Left lung (tissue), 10 donors: ENCODE results near the gene NEURL1. TPM values are rescaled to one million over a fixed set of nuclear protein-coding genes. Genes with fewer than 3 reads are reported as not detected.

Source experiments
- ATAC-seq: fragments of 200-7000 bp; cut with Tn5 transposase; one replicate; pipeline ENCODE4 v1.9.1; 2020; ENCODE audit warnings: moderate library complexity
- DNase-seq, 4 donors: peaks; one replicate each; pipeline ENCODE4 v3.0.0-alpha.2; 2013 to 2020
- H3K27ac ChIP-seq, 2 donors: fragments of 200-600 bp; sonication (generic) in 1 of 2; one replicate each; pipeline versions ENCODE4 v1.5.0 to v1.8.0; 2020 to 2021
- H3K27me3 ChIP-seq, 2 donors: fragments of 200-600 bp; sonication (generic) in 1 of 2; one replicate each; pipeline versions ENCODE4 v1.5.0 to v1.8.0; 2020 to 2021
- H3K36me3 ChIP-seq, 2 donors: fragments of 200-600 bp; sonication (generic) in 1 of 2; one replicate each; pipeline versions ENCODE4 v1.5.0 to v1.8.0; 2020 to 2021
- H3K4me1 ChIP-seq, 2 donors: fragments of 200-600 bp; one replicate each; pipeline ENCODE4 v1.8.0; 2021
- H3K4me3 ChIP-seq, 2 donors: fragments of 200-600 bp; sonication (generic) in 1 of 2; one replicate each; pipeline versions ENCODE4 v1.5.0 to v1.8.0; 2020 to 2021; ENCODE audit warnings: mild to moderate bottlenecking in 1 of 2
- H3K9me3 ChIP-seq, 2 donors: fragments of 200-600 bp; sonication (generic) in 1 of 2; one replicate each; pipeline versions ENCODE4 v1.5.0 to v1.8.0; 2020 to 2021
- CTCF ChIP-seq, 2 donors: fragments of 200-600 bp; sonication (generic) in 1 of 2; IDR thresholded peaks; one replicate each; pipeline versions ENCODE4 v1.5.0 to v1.8.0; 2021; ENCODE audit warnings: antibody characterized with exemption in 2 of 2
- intact Hi-C, 2 donors: fragments of 100-400 bp; cut with DNase I; formaldehyde crosslinking; loops; one replicate each; pipeline versions ENCODE4 v1.11.2 to v1.14.2; 2022
- polyA plus RNA-seq, 6 donors: library from polyadenylated mRNA; unstranded; fragments of 120-200 nt; gene quantifications; one replicate each; pipeline ENCODE4 v1.2.1, GENCODE V29; 2013; ENCODE audit not compliant: insufficient read length in 6 of 6
- total RNA-seq, 2 donors: library from RNA; stranded (reverse); fragmentation: NEBNext Ultra II Directional; extraction: Animal tissue kit (Norgen Biotek cat#: 25700); gene quantifications; one replicate each; pipeline ENCODE4 v1.2.1, GENCODE V29; 2021
- donor health status: DM: no; HTN: yes; CAD: no.
- donor health status: DM: no; HTN: no; CAD: no.

Gene NEURL1
- total and polyA plus RNA-seq, 8 donors, result 0.76 to 2.1 (median 1.4) TPM

- TF ChIP-seq CTCF (IDR thresholded peaks at IDR 0.05), result no peak
- H3K4me3 ChIP-seq, result no peak overlapping the region
- no peaks in the 10 kb centered on the region for H3K4me1 ChIP-seq
- ATAC-seq, result no peak
- no peaks in the 10 kb centered on the region for H3K9me3 ChIP-seq
- intact Hi-C loops, result no loop called here
- no peak overlapping the region for H3K27ac ChIP-seq
- H3K36me3 ChIP-seq, result no peaks in the 10 kb centered on the region
- no peak for DNase-seq
- H3K27me3 ChIP-seq, result peaks cover 0 to 7% of the 10 kb centered on the region in 2 donors
These were observed 55.8 kb downstream of the NEURL1 start for GRCh38 chr10:103549349-103549685.

GRCh38 chr10:103550229-103550628 is 56.7 kb downstream of the NEURL1 start:
- DNase-seq, result no peak
- Histone ChIP-seq H3K27me3 (peaks cover 0 to 15% of the 10 kb centered on the region in 2 donors), H3K9me3 (no peaks in the 10 kb centered on the region), H3K27ac (no peak overlapping the region), H3K36me3 (no peaks in the 10 kb centered on the region), H3K4me3 (no peak overlapping the region), H3K4me1 (peaks cover 0 to 1% of the 10 kb centered on the region in 2 donors)
- intact Hi-C loops, result no loop called here
- no peak for ATAC-seq
- no peak for TF ChIP-seq CTCF (IDR thresholded peaks at IDR 0.05)

GRCh38 chr10:103551619-103552602 is 58.4 kb downstream of the NEURL1 start:
- Histone ChIP-seq H3K36me3 (no peaks in the 10 kb centered on the region), H3K4me3 (no peak overlapping the region), H3K9me3 (no peaks in the 10 kb centered on the region), H3K27ac (no peak overlapping the region), H3K27me3 (peaks cover 5 to 32% of the 10 kb centered on the region in 2 donors), H3K4me1 (peaks cover 0 to 12% of the 10 kb centered on the region in 2 donors)
- intact Hi-C loops, result no loop called here
- DNase-seq (peak in 1 of 4 donors; percentile 56), ATAC-seq (peak; percentile 62)
- TF ChIP-seq CTCF (IDR thresholded peaks at IDR 0.05), result no peak

GRCh38 chr10:103552856-103553742 is 59.6 kb downstream of the NEURL1 start:
- peaks cover 5 to 40% of the 10 kb centered on the region in 2 donors for H3K27me3 ChIP-seq
- DNase-seq, result no peak
- no peak overlapping the region for H3K4me3 ChIP-seq
- TF ChIP-seq CTCF (IDR thresholded peaks at IDR 0.05), result no peak
- no peaks in the 10 kb centered on the region for H3K9me3 ChIP-seq
- intact Hi-C loops, result no loop called here
- no peak overlapping the region for H3K27ac ChIP-seq
- H3K4me1 ChIP-seq, result peaks cover 0 to 12% of the 10 kb centered on the region in 2 donors
- no peaks in the 10 kb centered on the region for H3K36me3 ChIP-seq
- ATAC-seq, result no peak
